AG04449 (cell line): Measurements from ENCODE around the gene TTC27.

Source experiments
- CTCF ChIA-PET: fragments of 350-600 bp; formaldehyde crosslinking; extraction: SDS; loops from one replicate; lab custom pipeline; 2021; ENCODE audit warnings: antibody characterized with exemption; lab: Yijun Ruan, JAX
- POLR2A ChIA-PET: fragments of 400-600, 350-600 bp; formaldehyde crosslinking; extraction: SDS; loops from one replicate; lab custom pipeline; 2020; ENCODE audit warnings: antibody characterized with exemption, inconsistent platforms; lab: Yijun Ruan, JAX
- DNase-seq: peaks from one replicate; pipeline ENCODE4 v3.0.0-alpha.2; 2010; ENCODE audit warnings: low read depth, low spot score
- H3K4me3 ChIP-seq: 2 replicates; pipeline ENCODE4 v1.5.1; 2011; ENCODE audit warnings: low read depth, mild to moderate bottlenecking, control low read depth, low read length
- CTCF ChIP-seq: IDR thresholded peaks from one replicate; pipeline ENCODE4 v1.5.1; 2011; ENCODE audit warnings: mild to moderate bottlenecking, moderate library complexity, low read length, control low read depth, inconsistent platforms; ENCODE audit not compliant: insufficient read depth; ENCODE audit errors: missing control alignments

The TTC27 gene

DNA sequence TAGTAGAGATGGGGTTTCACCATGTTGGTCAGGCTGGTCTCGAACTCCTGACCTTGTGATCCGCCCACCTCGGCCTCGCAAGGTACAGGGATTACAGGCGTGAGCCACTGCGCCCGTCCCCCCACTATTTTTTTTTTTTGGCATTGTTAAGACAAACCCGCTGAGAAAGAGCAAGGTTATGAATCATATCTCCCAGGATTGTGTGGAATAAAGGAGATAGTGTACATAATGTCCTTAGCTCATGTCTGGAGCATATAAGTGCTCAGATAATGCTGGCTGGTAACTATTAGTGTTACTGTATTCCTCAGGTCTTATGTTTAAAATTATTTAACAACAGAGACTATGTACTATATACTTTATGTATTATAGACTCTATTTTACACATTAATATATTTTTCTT lies 36.0 kb downstream of the TTC27 start:
- POLR2A ChIA-PET, result no interaction called here

GRCh38 chr2:32666704-32667103 lies 38.9 kb downstream of the TTC27 start:
- POLR2A ChIA-PET, result no interaction called here
- DNase-seq, result no peak
- H3K4me3 ChIP-seq, result no peak overlapping the region
- no peak for TF ChIP-seq CTCF
- CTCF ChIA-PET, result no interaction called here

More for the DNA sequence above, 36.0 kb downstream of the TTC27 start:
- H3K4me3 ChIP-seq, result no peak overlapping the region
- no peak for DNase-seq
- CTCF ChIA-PET, result interaction anchor here (0.5 kb wide), 1 partner anchor 19 kb away, joined by 4 read pairs; no protein-coding TSS in a partner anchor
- TF ChIP-seq CTCF, result no peak

DNA sequence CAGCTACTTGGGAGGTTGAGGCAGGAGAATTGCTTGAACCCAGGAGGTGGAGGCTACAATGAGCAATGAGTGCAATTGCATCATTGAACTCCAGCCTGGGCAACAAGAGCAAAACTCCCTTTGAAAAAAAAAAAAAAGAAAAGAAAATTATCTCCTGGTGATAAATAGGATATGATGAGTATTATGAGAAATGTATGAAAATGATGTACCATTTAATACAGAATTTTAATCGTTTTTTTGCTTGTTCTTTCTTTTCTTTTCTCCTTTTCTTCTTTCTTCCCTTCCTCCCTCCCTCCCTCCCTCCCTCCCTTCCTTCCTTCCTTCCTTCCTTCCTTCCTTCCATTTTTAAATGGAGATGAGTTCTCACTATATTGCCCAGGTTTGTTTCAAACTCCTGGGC lies 40.4 kb downstream of the TTC27 start:
- POLR2A ChIA-PET, result no interaction called here
- no peak for DNase-seq
- no peak for TF ChIP-seq CTCF
- CTCF ChIA-PET, result no interaction called here
- no peak overlapping the region for H3K4me3 ChIP-seq

- ChIA-PET POLR2A (no interaction called here), CTCF (interaction anchor here (1.0 to 1.5 kb wide), 4 partner anchors 9 to 38 kb away, joined by 3 read pairs; no protein-coding TSS in a partner anchor)
- no peak for DNase-seq
- no peak overlapping the region for H3K4me3 ChIP-seq
- no peak for TF ChIP-seq CTCF
Observed at GRCh38 chr2:32671885-32672533, 44.2 kb downstream of the TTC27 start.

DNA sequence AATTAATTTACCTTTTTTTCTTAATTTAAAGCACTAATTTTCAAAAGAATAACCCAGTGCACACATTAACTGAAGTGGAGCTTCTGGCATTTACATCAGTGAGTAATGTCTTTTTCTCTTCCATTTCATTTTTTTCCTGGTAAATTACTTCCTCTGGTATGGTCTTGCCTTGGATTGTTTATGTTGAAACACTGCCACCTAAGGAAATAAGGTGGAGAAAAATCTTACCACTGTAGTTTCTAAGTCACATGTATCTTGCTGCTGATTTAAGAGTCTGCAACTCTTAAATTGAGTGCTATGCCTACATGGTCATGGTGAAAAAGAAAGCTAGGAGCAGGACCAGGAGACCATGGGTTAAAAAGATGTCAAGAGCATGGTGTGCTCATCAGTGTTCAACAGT lies 51.0 kb downstream of the TTC27 start:
- ChIA-PET POLR2A (no interaction called here), CTCF (interaction anchor here (1.8 to 1.9 kb wide), 2 partner anchors 9 to 11 kb away, joined by 4 to 8 read pairs; no protein-coding TSS in a partner anchor)
- no peak overlapping the region for H3K4me3 ChIP-seq
- DNase-seq, result peak; percentile 41
- no peak for TF ChIP-seq CTCF

DNA sequence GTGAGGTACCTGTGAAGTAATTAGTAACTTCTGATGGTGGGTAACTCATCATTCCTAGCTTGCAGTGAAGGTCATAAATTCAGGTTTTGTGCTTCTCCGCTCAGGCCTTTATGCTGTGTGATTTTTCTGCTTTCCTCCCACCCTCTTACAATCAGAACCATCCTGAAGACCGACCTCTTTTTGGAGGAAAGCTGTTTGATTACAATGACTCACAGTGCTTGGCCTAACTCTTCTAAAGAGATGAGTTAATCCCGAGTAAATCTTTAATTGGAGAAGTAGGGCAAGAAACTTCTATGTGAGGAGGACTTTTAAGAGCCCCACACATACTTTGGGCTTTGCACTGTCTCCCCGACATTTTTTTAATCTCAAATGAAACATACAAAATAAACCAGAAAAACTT lies 53.1 kb downstream of the TTC27 start:
- ChIA-PET CTCF (interaction anchor here (0.7 kb wide), 1 partner anchor 10 kb away, joined by 3 read pairs; no protein-coding TSS in a partner anchor), POLR2A (interaction anchor here (0.6 kb wide), 1 partner anchor 317 kb away, joined by 3 read pairs; no protein-coding TSS in a partner anchor)
- no peak for DNase-seq
- H3K4me3 ChIP-seq, result no peak overlapping the region
- TF ChIP-seq CTCF, result no peak
